PC-9 (cell line): ENCODE results near the gene TBCD.

Experiments used
- CTCF ChIP-seq: fragments of 200-600 bp; sonication (generic); conservative IDR thresholded peaks from 2 replicates; pipeline ENCODE4 v1.6.1; 2017; ENCODE audit warnings: mixed run types, antibody characterized with exemption, mild to moderate bottlenecking, moderate library complexity
- EZH2 ChIP-seq: fragments of 200-600 bp; sonication (generic); IDR thresholded peaks from 2 replicates; pipeline ENCODE4 v1.8.0; 2017; ENCODE audit warnings: antibody characterized with exemption, low read depth

GRCh38 chr17:82931699-82932517 lies 180.0 kb downstream of the TBCD start:
- TF ChIP-seq EZH2 (no peak), CTCF (no peak)
